Tibial nerve (tissue), 4 donors: ENCODE results near the gene NEUROD2.

Experiments used
- CTCF ChIP-seq, 5 experiments: fragments of 200-600 bp in 3 of 5; fragments of 450-650 bp in 2 of 5; sonication (generic) in 3 of 5; IDR thresholded peaks; one replicate each; pipeline ENCODE4 v1.5.1; 2016 to 2019; ENCODE audit warnings: antibody characterized with exemption in 5 of 5, mild to moderate bottlenecking in 3 of 5, moderate library complexity in 2 of 5
- EP300 ChIP-seq, 2 donors: sonication (generic); formaldehyde crosslinking; IDR thresholded peaks; one replicate each; pipeline ENCODE4 v1.6.1; 2017; ENCODE audit warnings: antibody characterized with exemption in 2 of 2, mild to moderate bottlenecking in 1 of 2
- POLR2A ChIP-seq, 2 donors: fragments of 450-650 bp; IDR thresholded peaks; one replicate each; pipeline ENCODE4 v1.6.1; 2017; ENCODE audit warnings: antibody characterized with exemption in 2 of 2, mild to moderate bottlenecking in 2 of 2, moderate library complexity in 2 of 2

- no peak for TF ChIP-seq CTCF (IDR thresholded peaks at IDR 0.05)
- no peak for TF ChIP-seq POLR2A (IDR thresholded peaks at IDR 0.05)
- TF ChIP-seq EP300 (IDR thresholded peaks at IDR 0.05): no peak
Measured at GRCh38 chr17:39562976-39563375, 44.7 kb downstream of the NEUROD2 start.
